ENCODE results near the gene CDK11B.

The CDK11B gene

GRCh38 chr1:1615256-1616044 lies 43.4 kb downstream of the CDK11B start, which contains the start of gene MIB2:
Gene MIB2 (plus strand): TSS chr1:1615500. CDS start chr1:1623453, 7,953 bp downstream.
- DNase-seq (ENCODE audit: low spot score) = peak; percentile 100

- DNase-seq (ENCODE audit: low spot score) = no peak
Observed at GRCh38 chr1:1614954-1615255, 43.9 kb downstream of the CDK11B start.

GRCh38 chr1:1614204-1614953 lies 44.4 kb downstream of the CDK11B start:
- DNase-seq (ENCODE audit: low spot score) = no peak

GRCh38 chr1:1613509-1614082 lies 45.2 kb downstream of the CDK11B start:
- no peak for DNase-seq (ENCODE audit: low spot score)

GRCh38 chr1:1612104-1612400 lies 46.8 kb downstream of the CDK11B start:
- DNase-seq (ENCODE audit: low spot score) = no peak

- DNase-seq (ENCODE audit: low spot score) = no peak
Observed at GRCh38 chr1:1610796-1611195, 48.0 kb downstream of the CDK11B start.

- no peak for DNase-seq (ENCODE audit: low spot score)
Observed at GRCh38 chr1:1609822-1610485, 48.9 kb downstream of the CDK11B start.

GRCh38 chr1:1606232-1606631 lies 52.6 kb downstream of the CDK11B start:
- no peak for DNase-seq (ENCODE audit: low spot score)

- DNase-seq (ENCODE audit: low spot score) = no peak
Observed at GRCh38 chr1:1605724-1606123, 53.1 kb downstream of the CDK11B start.

GRCh38 chr1:1605034-1605591 lies 53.7 kb downstream of the CDK11B start:
- no peak for DNase-seq (ENCODE audit: low spot score)

- DNase-seq (ENCODE audit: low spot score) = no peak
Observed at GRCh38 chr1:1604374-1605033, 54.3 kb downstream of the CDK11B start.

GRCh38 chr1:1603671-1604373 lies 55.0 kb downstream of the CDK11B start:
- no peak for DNase-seq (ENCODE audit: low spot score)

GRCh38 chr1:1602968-1603506 lies 55.8 kb downstream of the CDK11B start:
- no peak for DNase-seq (ENCODE audit: low spot score)

GRCh38 chr1:1602304-1602967 lies 56.4 kb downstream of the CDK11B start:
- DNase-seq (ENCODE audit: low spot score) = no peak

- no peak for DNase-seq (ENCODE audit: low spot score)
Observed at GRCh38 chr1:1601564-1602303, 57.1 kb downstream of the CDK11B start.

- no peak for DNase-seq (ENCODE audit: low spot score)
Observed at GRCh38 chr1:1600861-1601563, 57.8 kb downstream of the CDK11B start.

- no peak for DNase-seq (ENCODE audit: low spot score)
Observed at GRCh38 chr1:1599935-1600860, 58.6 kb downstream of the CDK11B start, which contains the start of gene FNDC10. Gene FNDC10 (minus strand): TSS chr1:1600135. CDS start chr1:1600015, 120 bp downstream.

Measured in hepatic stellate cell (primary cell).